ENCODE measurements around the gene KIRREL1. TPM values are rescaled to one million over a fixed set of nuclear protein-coding genes. Genes with fewer than 3 reads are reported as not detected.
A peak's percentile ranks its signal among the peaks of the same experiment; 100 is the strongest.

Gene KIRREL1
- total and polyA plus RNA-seq, 2 of the 8 experiments (the other 6 are each of a cell fraction or from before 2014, with no cell fraction given): 14.2 to 39.0 TPM

DNA sequence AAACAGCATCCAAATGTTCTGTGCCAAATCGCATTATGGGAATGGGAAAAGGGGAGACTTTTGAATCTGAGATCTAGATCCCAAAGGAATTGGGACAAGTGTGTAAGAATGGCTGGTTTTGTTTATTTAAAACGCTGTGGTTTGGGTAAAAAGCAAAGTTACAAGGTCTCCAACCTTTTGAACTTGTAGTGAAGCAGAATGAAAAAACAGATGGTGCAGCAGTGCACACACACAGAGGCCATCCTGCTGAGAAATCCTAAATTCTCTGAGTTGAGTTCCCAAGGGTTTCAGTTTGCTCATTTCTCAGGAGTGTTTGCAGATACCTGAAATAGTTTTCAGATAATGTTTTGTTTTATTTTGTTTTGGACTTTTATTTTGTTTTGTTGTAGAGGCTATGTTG is 107.1 kb downstream of the KIRREL1 start:
- WGBS, 2 experiments (ENCODE audit: extremely low coverage in 1 of 2, insufficient coverage in 1 of 2, insufficient read length in 1 of 2, insufficient replicate concordance in 2 of 2, low coverage in 1 of 2, low lambda C conversion rate in 2 of 2, missing lambda C conversion rate in 1 of 2): 92% methylated on average over 2 of the region's 2 CpGs; no CpG with 5 or more reads in 1 of the 2 experiments
- H2BK15ac ChIP-seq (ENCODE audit: low read length): no peak overlapping the region; the same call in 1 of the 2 replicates
- CTCF ChIA-PET (ENCODE audit: partially characterized antibody): interaction anchor here (1.6 to 38.2 kb wide), 5 partner anchors 8 to 118 kb away, joined by 3 to 2918 read pairs (median 36); partner anchors contain the start of gene KIRREL1
- no peak overlapping the region for H4K8ac ChIP-seq (ENCODE audit: extremely low read depth, insufficient read depth, low read length)
- H2BK120ac ChIP-seq (replicated peaks; ENCODE audit: low read depth, low read length): peak overlapping the region; percentile 16
- peak overlapping the region; percentile 37; the same call in 1 of the 2 replicates for H2BK5ac ChIP-seq (ENCODE audit: low read depth, low read length)
- no peak overlapping the region for H2AK5ac ChIP-seq (ENCODE audit: low read depth, low read length)
- no peak overlapping the region for H2BK12ac ChIP-seq (ENCODE audit: low read depth, low read length)
- no peak overlapping the region for H4K5ac ChIP-seq (ENCODE audit: insufficient read length, low read depth, low read length)
- FAIRE-seq (no peak), DNase-seq (ENCODE audit: low read depth in 1 of 2, low spot score in 2 of 2) (no peak)
- H3K4ac ChIP-seq (replicated peaks; ENCODE audit: insufficient read length, low read depth, low read length): no peak overlapping the region
- no peak overlapping the region for H3K56ac ChIP-seq (replicated peaks; ENCODE audit: insufficient read length, low read depth, low read length)
- TF ChIP-seq, protein P1, sequence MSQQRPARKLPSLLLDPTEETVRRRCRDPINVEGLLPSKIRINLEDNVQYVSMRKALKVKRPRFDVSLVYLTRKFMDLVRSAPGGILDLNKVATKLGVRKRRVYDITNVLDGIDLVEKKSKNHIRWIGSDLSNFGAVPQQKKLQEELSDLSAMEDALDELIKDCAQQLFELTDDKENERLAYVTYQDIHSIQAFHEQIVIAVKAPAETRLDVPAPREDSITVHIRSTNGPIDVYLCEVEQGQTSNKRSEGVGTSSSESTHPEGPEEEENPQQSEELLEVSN (IDR thresholded peaks at IDR 0.05): no peak
- TF ChIP-seq ZNF274 (IDR thresholded peaks at IDR 0.05; ENCODE audit: borderline replicate concordance, extremely low read depth, low read length) (no peak), TBP (IDR thresholded peaks at IDR 0.05; ENCODE audit: low read depth, low read length) (no peak), FOSL1 (IDR thresholded peaks at IDR 0.05; ENCODE audit: insufficient read depth, low read depth, low read length) (no peak), RBBP5 (IDR thresholded peaks at IDR 0.05; ENCODE audit: borderline replicate concordance, low read depth, low read length) (no peak), KDM1A (IDR thresholded peaks at IDR 0.05; ENCODE audit: borderline replicate concordance, low read length) (no peak), ASH2L (IDR thresholded peaks at IDR 0.05; ENCODE audit: low read length) (no peak), RAD21 (IDR thresholded peaks at IDR 0.05 in 1 of 2, conservative IDR thresholded peaks at IDR 0.05 in 1 of 2; ENCODE audit: low read depth in 2 of 2, low read length in 2 of 2) (no peak), MAFK (IDR thresholded peaks at IDR 0.05; ENCODE audit: low read depth, low read length) (no peak), EP300 (IDR thresholded peaks at IDR 0.05; ENCODE audit: borderline replicate concordance in 1 of 2, low read depth in 2 of 2, low read length in 2 of 2) (no peak)
- peaks cover 18 to 55% (median 48%) of the 10 kb centered on the region in 4 experiments for H3K4me1 ChIP-seq (replicated peaks in 1 of 4; ENCODE audit: control insufficient read depth in 3 of 4, insufficient read depth in 4 of 4, low read length in 3 of 4)
- no peak overlapping the region for H2BK20ac ChIP-seq (ENCODE audit: low read length)
- H4K91ac ChIP-seq (replicated peaks; ENCODE audit: insufficient read length, low read length): no peak overlapping the region
- no peak overlapping the region for H3K27ac ChIP-seq (ENCODE audit: low read depth, low read length)
- no peaks in the 10 kb centered on the region for H3K23me2 ChIP-seq (ENCODE audit: low read depth, low read length)
- no peak overlapping the region for H3K18ac ChIP-seq (ENCODE audit: extremely low read depth, low read length)
- no peaks in the 10 kb centered on the region for H3K36me3 ChIP-seq (ENCODE audit: control insufficient read depth in 2 of 4, insufficient read depth in 4 of 4, low read length in 3 of 4)
- H3K4me3 ChIP-seq (ENCODE audit: extremely low read depth in 1 of 4, insufficient read depth in 2 of 4, low read depth in 3 of 4, low read length in 4 of 4): no peak overlapping the region
- H3K9ac ChIP-seq (replicated peaks in 1 of 4; ENCODE audit: extremely low read depth in 1 of 4, low read depth in 3 of 4, low read length in 3 of 4): no peak overlapping the region
- no peak overlapping the region for H3K23ac ChIP-seq (ENCODE audit: insufficient read length)
- H4K20me1 ChIP-seq (replicated peaks in 1 of 2; ENCODE audit: control insufficient read depth in 1 of 2, insufficient read depth in 2 of 2, low read length in 2 of 2): no peaks in the 10 kb centered on the region
- no peak overlapping the region for H3K14ac ChIP-seq (ENCODE audit: insufficient read length)
- POLR2A ChIA-PET (ENCODE audit: partially characterized antibody): no interaction called here
- H2AFZ ChIP-seq (ENCODE audit: low read length): no peak overlapping the region
- no peaks in the 10 kb centered on the region for H3K9me3 ChIP-seq (ENCODE audit: insufficient read depth in 2 of 2, low read depth in 1 of 2, low read length in 1 of 2)
- H3K4me2 ChIP-seq (ENCODE audit: insufficient read depth in 1 of 2, low read depth in 2 of 2, low read length in 2 of 2): no peak overlapping the region
- no peaks in the 10 kb centered on the region for H3K27me3 ChIP-seq (replicated peaks in 1 of 4; ENCODE audit: control insufficient read depth in 3 of 4, extremely low read depth in 1 of 4, insufficient read depth in 3 of 4, low read length in 3 of 4)
- H3K79me1 ChIP-seq (ENCODE audit: low read depth, low read length): no peaks in the 10 kb centered on the region
- H3K79me2 ChIP-seq (ENCODE audit: control insufficient read depth in 1 of 2, insufficient read depth in 2 of 2, low read length in 2 of 2): no peaks in the 10 kb centered on the region
